SW480 (cell line): ENCODE results near the gene IGF2BP1.
"Not testable (repeated sequence)": the region's sequence is repeated elsewhere in the genome, so short reads cannot be mapped to it uniquely, and the experiment has no call there.

ENCODE experiments used
- DNase-seq: peaks from one replicate; pipeline ENCODE4 v3.0.0-alpha.2; 2016; ENCODE audit warnings: low spot score

Gene IGF2BP1

DNA sequence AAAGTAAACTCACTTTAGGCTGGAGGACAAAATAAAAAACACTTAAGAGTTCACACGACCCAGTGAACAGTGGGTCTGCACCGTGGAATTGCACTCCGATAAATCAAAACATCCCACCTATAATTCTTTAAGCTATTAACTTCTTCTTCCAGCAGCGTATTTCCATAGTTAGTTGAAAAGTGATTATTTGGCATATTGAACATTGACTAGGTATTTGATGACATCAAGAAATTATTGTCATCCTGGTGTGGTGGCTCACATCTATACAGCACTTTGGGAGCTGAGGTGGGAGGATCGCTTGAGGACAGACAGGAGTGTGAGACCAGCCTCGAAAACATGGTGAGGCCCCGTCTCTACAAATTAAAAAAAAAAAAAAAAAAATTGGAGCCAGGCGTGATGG, 23.4 kb downstream of the IGF2BP1 start:
- no peak for DNase-seq

- DNase-seq, result no peak
Measured at GRCh38 chr17:49021095-49021767, 24.0 kb downstream of the IGF2BP1 start.

- no peak for DNase-seq
Measured at GRCh38 chr17:49021768-49022103, 24.6 kb downstream of the IGF2BP1 start.

DNA sequence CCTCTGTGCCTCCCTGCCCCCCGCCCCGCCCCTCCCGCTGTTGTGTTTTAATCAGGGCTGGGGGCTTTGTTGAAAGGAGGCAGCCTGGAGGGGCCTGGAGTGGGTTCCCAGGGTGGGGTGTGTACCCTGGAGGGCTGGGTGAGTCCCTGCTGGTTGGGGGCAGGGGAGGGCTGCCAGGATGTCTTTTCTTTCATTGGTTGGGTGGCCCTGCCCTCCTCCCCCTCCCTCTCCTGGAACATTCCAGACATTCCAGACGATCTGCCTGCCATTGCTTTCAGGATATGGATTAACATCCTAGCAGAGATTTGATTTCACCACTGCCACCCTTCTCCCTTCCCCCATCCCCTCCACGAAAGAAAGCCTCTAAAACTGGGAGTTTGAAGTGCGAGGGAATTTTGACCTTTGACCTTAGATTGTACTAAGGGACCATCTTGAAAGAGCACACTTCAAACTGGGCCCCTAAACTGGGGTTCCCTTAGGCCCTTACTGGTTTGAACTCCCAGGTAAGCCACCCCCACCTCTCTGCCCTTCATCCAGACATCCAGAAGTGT, 25.3 kb downstream of the IGF2BP1 start:
- peak; percentile 48 for DNase-seq

GRCh38 chr17:49024523-49024922, 27.3 kb downstream of the IGF2BP1 start:
- no peak for DNase-seq

- DNase-seq, result not testable (repeated sequence)
Measured at GRCh38 chr17:49026447-49026846, 29.3 kb downstream of the IGF2BP1 start.

DNA sequence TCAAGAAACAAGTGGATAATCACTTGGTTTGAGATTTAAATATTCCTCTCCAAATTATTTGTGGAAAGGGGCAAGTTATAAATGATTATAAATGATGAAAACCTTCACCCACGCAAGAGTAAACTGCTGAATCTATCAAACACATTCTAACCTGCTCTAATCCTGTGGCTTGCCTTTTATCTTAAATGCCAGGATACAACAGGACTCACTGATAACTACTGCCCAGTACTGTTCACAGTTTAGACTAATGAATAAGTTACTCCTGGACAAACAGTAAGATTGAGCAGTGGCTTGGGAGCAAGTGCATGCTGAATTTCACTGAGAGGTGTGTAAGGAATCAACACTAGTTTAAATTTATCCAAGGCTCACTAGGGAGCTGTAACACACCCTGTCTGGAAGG, 31.1 kb downstream of the IGF2BP1 start:
- no peak for DNase-seq

DNA sequence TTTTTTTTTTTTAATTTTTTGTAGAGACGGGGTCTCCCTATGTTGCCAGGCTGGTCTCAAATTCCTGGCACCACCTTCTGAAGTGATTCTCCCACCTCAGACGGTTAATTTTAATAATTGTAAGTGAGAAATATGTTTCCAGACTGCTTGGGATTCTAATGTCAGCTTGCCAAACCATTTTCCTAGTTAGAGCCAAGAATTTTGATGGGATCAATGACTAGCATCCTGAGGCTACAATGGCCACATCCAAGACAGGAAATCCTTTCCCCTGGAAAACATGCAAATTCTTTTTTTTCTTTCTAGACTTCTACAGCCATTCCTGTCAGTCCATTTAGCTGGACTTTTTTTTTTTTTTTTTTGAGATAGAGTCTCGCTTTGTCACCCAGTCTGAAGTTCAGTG, 32.6 kb downstream of the IGF2BP1 start:
- DNase-seq, result no peak

GRCh38 chr17:49031965-49032928, 35.1 kb downstream of the IGF2BP1 start:
- peak; percentile 72 for DNase-seq

GRCh38 chr17:49035470-49036269, 38.5 kb downstream of the IGF2BP1 start:
- no peak for DNase-seq

DNA sequence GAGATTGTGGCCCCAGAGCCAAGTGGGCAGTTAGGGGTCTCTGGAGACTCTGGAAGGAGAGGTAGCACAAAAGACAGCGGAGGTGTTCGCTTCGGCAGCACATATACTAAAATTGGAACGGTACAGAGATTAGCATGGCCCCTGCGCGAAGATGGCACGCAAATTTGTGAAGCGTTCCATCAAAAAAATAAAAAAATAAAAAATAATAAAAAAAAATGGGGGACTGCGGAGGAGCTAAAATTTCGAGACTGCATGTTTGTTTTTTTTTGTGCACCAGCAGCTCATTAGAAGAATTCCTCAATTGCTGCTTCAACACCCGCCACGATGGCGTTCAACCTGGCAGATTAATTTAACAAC, 39.1 kb downstream of the IGF2BP1 start:
- DNase-seq, result no peak

GRCh38 chr17:49038138-49038537, 41.0 kb downstream of the IGF2BP1 start:
- no peak for DNase-seq

- no peak for DNase-seq
Measured at GRCh38 chr17:49038544-49038943, 41.4 kb downstream of the IGF2BP1 start.

DNA sequence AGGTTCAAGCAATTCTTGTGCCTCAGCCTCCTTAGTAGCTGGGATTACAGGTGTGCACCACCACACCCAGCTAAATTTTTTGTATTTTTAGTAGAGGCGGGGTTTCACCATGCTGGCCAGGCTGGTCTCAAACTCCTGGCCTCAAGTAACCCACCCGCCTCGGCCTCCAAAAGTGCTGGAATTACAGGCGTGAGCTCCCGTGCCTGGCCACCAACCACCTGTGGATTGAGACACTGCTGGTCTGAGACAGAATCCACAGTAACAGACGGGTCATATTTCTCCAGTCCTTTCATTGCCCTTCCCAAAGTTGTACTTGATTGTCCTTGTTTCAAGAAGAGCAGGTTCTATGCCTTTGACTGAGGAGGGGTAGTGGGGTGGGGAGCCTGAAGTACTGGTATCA, 42.3 kb downstream of the IGF2BP1 start:
- not testable (repeated sequence) for DNase-seq

GRCh38 chr17:49041527-49041926, 44.3 kb downstream of the IGF2BP1 start:
- no peak for DNase-seq

DNA sequence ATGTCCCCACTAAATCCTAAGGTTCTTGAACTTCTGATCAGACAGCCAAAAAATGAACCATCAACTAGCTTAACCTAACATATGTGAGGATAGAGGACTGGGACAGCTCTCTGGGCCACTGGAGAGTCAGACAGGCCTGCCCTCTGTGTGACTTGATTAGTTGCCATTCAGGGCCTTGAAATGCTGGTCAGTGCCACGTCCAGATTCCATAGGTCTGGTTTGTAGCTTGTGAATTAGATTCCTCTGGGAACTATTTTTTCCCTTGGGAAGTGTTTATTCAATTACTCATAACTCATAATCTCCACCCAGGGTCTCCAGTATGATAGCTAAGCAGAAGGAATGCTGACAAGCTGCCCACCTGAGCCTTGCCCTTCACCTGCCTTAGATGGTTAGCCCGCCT, 48.2 kb downstream of the IGF2BP1 start:
- DNase-seq, result no peak

DNA sequence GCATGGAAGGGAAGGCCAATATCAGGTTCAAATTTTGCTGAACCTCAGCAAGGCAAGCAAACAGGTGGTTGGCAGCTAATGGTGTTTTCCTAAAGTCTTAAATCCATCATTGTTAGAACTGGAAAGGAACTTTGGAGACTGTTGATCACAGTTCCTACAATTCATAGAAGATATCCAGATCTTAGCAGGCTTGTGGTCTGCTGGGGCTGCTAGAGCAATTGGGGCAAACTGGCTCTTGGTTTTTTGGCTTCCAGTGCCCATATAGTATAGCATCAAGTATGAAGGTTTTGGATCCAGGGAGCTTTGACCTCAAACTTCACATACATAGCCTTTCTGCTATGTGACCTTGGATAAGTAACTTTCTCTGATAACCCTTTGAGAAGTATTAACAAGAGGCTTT, 49.7 kb downstream of the IGF2BP1 start:
- DNase-seq, result no peak

- no peak for DNase-seq
Measured at GRCh38 chr17:49049265-49049664, 52.1 kb downstream of the IGF2BP1 start.

GRCh38 chr17:49050611-49051010, 53.4 kb downstream of the IGF2BP1 start:
- DNase-seq, result no peak

DNA sequence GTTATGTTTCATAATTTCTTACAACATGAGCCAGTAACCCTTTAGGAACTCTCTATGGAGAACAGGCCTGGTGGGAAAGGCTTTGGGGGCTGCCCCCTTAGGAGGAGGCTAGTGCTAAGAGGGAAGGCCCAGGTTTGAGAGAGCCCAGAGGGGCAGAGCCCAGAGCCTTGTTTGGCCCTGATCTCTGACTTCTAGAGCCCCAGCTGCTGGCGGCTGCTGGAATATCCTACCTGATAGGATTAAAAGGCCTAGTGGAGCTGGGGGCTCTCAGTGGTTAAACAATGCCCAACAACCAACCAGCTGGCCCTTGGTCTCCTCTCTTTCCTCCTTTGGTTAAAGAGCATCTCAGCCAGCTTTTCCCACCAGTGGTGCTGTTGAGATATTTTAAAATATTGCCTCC, 54.1 kb downstream of the IGF2BP1 start:
- no peak for DNase-seq

DNA sequence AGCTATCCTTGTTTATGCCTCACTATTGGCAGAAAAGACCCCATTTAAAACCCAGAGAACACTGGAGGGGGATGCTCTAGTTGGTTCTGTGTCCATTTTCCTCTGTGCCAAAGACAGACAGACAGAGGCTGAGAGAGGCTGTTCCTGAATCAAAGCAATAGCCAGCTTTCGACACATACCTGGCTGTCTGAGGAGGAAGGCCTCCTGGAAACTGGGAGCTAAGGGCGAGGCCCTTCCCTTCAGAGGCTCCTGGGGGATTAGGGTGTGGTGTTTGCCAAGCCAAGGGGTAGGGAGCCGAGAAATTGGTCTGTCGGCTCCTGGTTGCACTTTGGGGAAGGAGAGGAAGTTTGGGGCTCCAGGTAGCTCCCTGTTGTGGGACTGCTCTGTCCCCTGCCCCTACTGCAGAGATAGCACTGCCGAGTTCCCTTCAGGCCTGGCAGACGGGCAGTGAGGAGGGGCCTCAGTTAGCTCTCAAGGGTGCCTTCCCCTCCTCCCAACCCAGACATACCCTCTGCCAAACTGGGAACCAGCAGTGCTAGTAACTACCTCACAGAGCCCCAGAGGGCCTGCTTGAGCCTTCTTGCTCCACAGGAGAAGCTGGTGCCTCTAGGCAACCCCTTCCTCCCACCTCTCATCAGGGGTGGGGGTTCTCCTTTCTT, 56.1 kb downstream of the IGF2BP1 start:
- no peak for DNase-seq
